ENCODE data around the gene PLA2G2F.

PLA2G2F gene

GRCh38 chr1:20138961-20139550 is at the start of gene PLA2G2F:
TSS of gene PLA2G2F (plus strand) at chr1:20139323. CDS start at chr1:20139428, 105 bp downstream.
- no peak for DNase-seq (ENCODE audit: low read depth)

- no peak for DNase-seq (ENCODE audit: low read depth)
Measured at GRCh38 chr1:20089328-20090077, 49.6 kb upstream of the PLA2G2F start.

GRCh38 chr1:20090119-20090518 is 49.0 kb upstream of the PLA2G2F start:
- no peak for DNase-seq (ENCODE audit: low read depth)

GRCh38 chr1:20090641-20091040 is 48.5 kb upstream of the PLA2G2F start:
- no peak for DNase-seq (ENCODE audit: low read depth)

GRCh38 chr1:20093303-20093702 is 45.8 kb upstream of the PLA2G2F start:
- no peak for DNase-seq (ENCODE audit: low read depth)

- no peak for DNase-seq (ENCODE audit: low read depth)
Measured at GRCh38 chr1:20093940-20094391, 45.2 kb upstream of the PLA2G2F start.

GRCh38 chr1:20095564-20096434 is 43.3 kb upstream of the PLA2G2F start:
- no peak for DNase-seq (ENCODE audit: low read depth)

GRCh38 chr1:20096840-20097447 is 42.2 kb upstream of the PLA2G2F start:
- no peak for DNase-seq (ENCODE audit: low read depth)

- DNase-seq (ENCODE audit: low read depth), result no peak
Measured at GRCh38 chr1:20099533-20099932, 39.6 kb upstream of the PLA2G2F start.

- peak; percentile 22 for DNase-seq (ENCODE audit: low read depth)
Measured at GRCh38 chr1:20100632-20101355, 38.3 kb upstream of the PLA2G2F start.

- peak; percentile 36 for DNase-seq (ENCODE audit: low read depth)
Measured at GRCh38 chr1:20102875-20103274, 36.2 kb upstream of the PLA2G2F start.

- no peak for DNase-seq (ENCODE audit: low read depth)
Measured at GRCh38 chr1:20105856-20106255, 33.3 kb upstream of the PLA2G2F start.

- no peak for DNase-seq (ENCODE audit: low read depth)
Measured at GRCh38 chr1:20107351-20107750, 31.8 kb upstream of the PLA2G2F start.

GRCh38 chr1:20107796-20108195 is 31.3 kb upstream of the PLA2G2F start:
- no peak for DNase-seq (ENCODE audit: low read depth)

GRCh38 chr1:20108366-20109123 is 30.6 kb upstream of the PLA2G2F start:
- no peak for DNase-seq (ENCODE audit: low read depth)

GRCh38 chr1:20109223-20109856 is 29.8 kb upstream of the PLA2G2F start:
- no peak for DNase-seq (ENCODE audit: low read depth)

- no peak for DNase-seq (ENCODE audit: low read depth)
Measured at GRCh38 chr1:20110679-20111078, 28.4 kb upstream of the PLA2G2F start.

GRCh38 chr1:20111452-20111851 is 27.7 kb upstream of the PLA2G2F start:
- DNase-seq (ENCODE audit: low read depth), result no peak

- no peak for DNase-seq (ENCODE audit: low read depth)
Measured at GRCh38 chr1:20112279-20113000, 26.7 kb upstream of the PLA2G2F start.

Measured in GM04504 (cell line).